ENCODE data around the gene ARIH2.

Gene ARIH2

GRCh38 chr3:48928679-48929078, 10.0 kb downstream of the ARIH2 start:
- Histone ChIP-seq H3K36me3 (ENCODE audit: control insufficient read depth in 2 of 2, insufficient read depth in 2 of 2, low read length in 2 of 2) (peaks cover 21 to 49% of the 10 kb centered on the region in 2 donors), H3K27ac (ENCODE audit: low read depth in 2 of 2, low read length in 2 of 2) (no peak overlapping the region), H3K4me1 (ENCODE audit: control insufficient read depth in 2 of 2, insufficient read depth in 2 of 2, low read length in 2 of 2) (peaks cover 9 to 18% of the 10 kb centered on the region in 2 donors)

GRCh38 chr3:48929358-48930035, 10.9 kb downstream of the ARIH2 start:
- Histone ChIP-seq H3K9me3 (ENCODE audit: control insufficient read depth in 2 of 2, low read length in 2 of 2) (no peaks in the 10 kb centered on the region), H3K36me3 (ENCODE audit: control insufficient read depth in 2 of 2, insufficient read depth in 2 of 2, low read length in 2 of 2) (peaks cover 28 to 49% of the 10 kb centered on the region in 2 donors), H3K27ac (ENCODE audit: low read depth in 2 of 2, low read length in 2 of 2) (no peak overlapping the region), H3K27me3 (ENCODE audit: control insufficient read depth in 2 of 2, insufficient read depth in 2 of 2, low read length in 2 of 2) (no peaks in the 10 kb centered on the region), H3K4me1 (ENCODE audit: control insufficient read depth in 2 of 2, insufficient read depth in 2 of 2, low read length in 2 of 2) (peaks cover 9 to 18% of the 10 kb centered on the region in 2 donors), H3K9ac (ENCODE audit: low read depth in 1 of 2, low read length in 2 of 2) (no peak overlapping the region), H3K4me3 (ENCODE audit: low read length in 2 of 2) (no peak overlapping the region)

More at GRCh38 chr3:48928679-48929078, 10.0 kb downstream of the ARIH2 start:
- H3K9me3 ChIP-seq (ENCODE audit: control insufficient read depth in 2 of 2, low read length in 2 of 2) = no peaks in the 10 kb centered on the region
- no peaks in the 10 kb centered on the region for H3K27me3 ChIP-seq (ENCODE audit: control insufficient read depth in 2 of 2, insufficient read depth in 2 of 2, low read length in 2 of 2)
- H3K4me3 ChIP-seq (ENCODE audit: low read length in 2 of 2) = no peak overlapping the region
- no peak overlapping the region for H3K9ac ChIP-seq (ENCODE audit: low read depth in 1 of 2, low read length in 2 of 2)

- no peaks in the 10 kb centered on the region for H3K27me3 ChIP-seq (ENCODE audit: control insufficient read depth in 2 of 2, insufficient read depth in 2 of 2, low read length in 2 of 2)
- H3K9me3 ChIP-seq (ENCODE audit: control insufficient read depth in 2 of 2, low read length in 2 of 2) = no peaks in the 10 kb centered on the region
- H3K4me3 ChIP-seq (ENCODE audit: low read length in 2 of 2) = no peak overlapping the region
- peaks cover 30 to 56% of the 10 kb centered on the region in 2 donors for H3K36me3 ChIP-seq (ENCODE audit: control insufficient read depth in 2 of 2, insufficient read depth in 2 of 2, low read length in 2 of 2)
- H3K27ac ChIP-seq (ENCODE audit: low read depth in 2 of 2, low read length in 2 of 2) = no peak overlapping the region
- peaks cover 9 to 18% of the 10 kb centered on the region in 2 donors for H3K4me1 ChIP-seq (ENCODE audit: control insufficient read depth in 2 of 2, insufficient read depth in 2 of 2, low read length in 2 of 2)
- H3K9ac ChIP-seq (ENCODE audit: low read depth in 1 of 2, low read length in 2 of 2) = no peak overlapping the region
Measured at GRCh38 chr3:48930590-48930989, 11.9 kb downstream of the ARIH2 start.

DNA sequence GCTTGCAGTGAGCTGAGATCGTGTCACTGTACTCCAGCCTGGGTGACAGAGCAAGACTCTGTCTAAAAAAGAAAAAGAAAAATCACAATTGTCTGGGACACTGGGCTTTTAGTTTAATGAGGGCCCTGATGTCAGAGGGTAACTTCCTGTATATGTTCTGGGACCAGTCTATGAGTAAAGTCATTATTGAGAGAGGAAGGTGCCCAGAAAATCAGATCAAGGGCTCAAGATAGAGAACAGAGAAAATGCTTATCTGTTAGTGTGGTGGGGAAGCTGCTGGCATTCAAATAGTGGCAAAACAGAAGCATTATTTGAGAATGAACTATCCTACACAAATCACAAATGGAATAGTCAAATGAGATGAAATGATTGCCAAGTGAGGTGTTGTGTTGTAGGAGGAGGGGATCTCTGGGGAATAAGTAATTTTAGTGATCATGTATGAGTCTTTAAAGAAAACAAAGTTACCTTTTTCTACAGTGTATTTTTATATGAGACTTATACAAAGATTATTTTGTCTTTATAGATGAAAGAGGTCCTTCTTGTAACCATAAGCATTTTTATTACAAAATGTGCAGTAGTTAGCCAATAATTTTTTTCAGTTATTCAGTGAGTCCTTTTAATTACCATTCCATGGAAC, 13.4 kb downstream of the ARIH2 start:
- Histone ChIP-seq H3K36me3 (ENCODE audit: control insufficient read depth in 2 of 2, insufficient read depth in 2 of 2, low read length in 2 of 2) (peaks cover 28 to 51% of the 10 kb centered on the region in 2 donors), H3K27me3 (ENCODE audit: control insufficient read depth in 2 of 2, insufficient read depth in 2 of 2, low read length in 2 of 2) (no peaks in the 10 kb centered on the region), H3K9me3 (ENCODE audit: control insufficient read depth in 2 of 2, low read length in 2 of 2) (no peaks in the 10 kb centered on the region), H3K27ac (ENCODE audit: low read depth in 2 of 2, low read length in 2 of 2) (no peak overlapping the region), H3K9ac (ENCODE audit: low read depth in 1 of 2, low read length in 2 of 2) (no peak overlapping the region), H3K4me3 (ENCODE audit: low read length in 2 of 2) (no peak overlapping the region), H3K4me1 (ENCODE audit: control insufficient read depth in 2 of 2, insufficient read depth in 2 of 2, low read length in 2 of 2) (peaks cover 9 to 13% of the 10 kb centered on the region in 2 donors)

GRCh38 chr3:48934333-48934991, 15.8 kb downstream of the ARIH2 start:
- Histone ChIP-seq H3K9me3 (ENCODE audit: control insufficient read depth in 2 of 2, low read length in 2 of 2) (no peaks in the 10 kb centered on the region), H3K27me3 (ENCODE audit: control insufficient read depth in 2 of 2, insufficient read depth in 2 of 2, low read length in 2 of 2) (no peaks in the 10 kb centered on the region), H3K4me3 (ENCODE audit: low read length in 2 of 2) (no peak overlapping the region), H3K36me3 (ENCODE audit: control insufficient read depth in 2 of 2, insufficient read depth in 2 of 2, low read length in 2 of 2) (peaks cover 16 to 31% of the 10 kb centered on the region in 2 donors), H3K27ac (ENCODE audit: low read depth in 2 of 2, low read length in 2 of 2) (no peak overlapping the region), H3K4me1 (ENCODE audit: control insufficient read depth in 2 of 2, insufficient read depth in 2 of 2, low read length in 2 of 2) (peaks cover 0 to 5% of the 10 kb centered on the region in 2 donors), H3K9ac (ENCODE audit: low read depth in 1 of 2, low read length in 2 of 2) (no peak overlapping the region)

DNA sequence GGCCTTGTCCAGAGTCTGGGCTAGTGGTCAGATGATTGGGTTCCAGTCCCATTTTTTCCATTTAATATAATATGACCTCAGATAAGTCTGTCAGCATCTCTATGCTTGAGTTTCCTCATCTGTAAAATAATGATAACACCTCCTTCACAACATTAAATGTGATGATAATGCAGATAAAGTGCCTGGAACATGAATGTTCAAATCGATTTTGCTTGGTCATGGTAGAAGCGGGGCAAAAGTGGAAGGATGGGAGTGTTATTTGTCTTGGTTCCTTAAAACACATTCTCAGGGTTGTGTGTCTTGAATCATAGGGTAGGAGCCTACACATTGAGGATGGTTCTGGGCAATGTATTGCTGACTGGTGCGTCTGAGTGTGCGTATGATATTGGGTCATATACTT, 16.9 kb downstream of the ARIH2 start:
- Histone ChIP-seq H3K27ac (ENCODE audit: low read depth in 2 of 2, low read length in 2 of 2) (no peak overlapping the region), H3K9ac (ENCODE audit: low read depth in 1 of 2, low read length in 2 of 2) (no peak overlapping the region), H3K36me3 (ENCODE audit: control insufficient read depth in 2 of 2, insufficient read depth in 2 of 2, low read length in 2 of 2) (peaks cover 13 to 26% of the 10 kb centered on the region in 2 donors), H3K4me1 (ENCODE audit: control insufficient read depth in 2 of 2, insufficient read depth in 2 of 2, low read length in 2 of 2) (no peaks in the 10 kb centered on the region), H3K27me3 (ENCODE audit: control insufficient read depth in 2 of 2, insufficient read depth in 2 of 2, low read length in 2 of 2) (no peaks in the 10 kb centered on the region), H3K4me3 (ENCODE audit: low read length in 2 of 2) (no peak overlapping the region), H3K9me3 (ENCODE audit: control insufficient read depth in 2 of 2, low read length in 2 of 2) (no peaks in the 10 kb centered on the region)

- peaks cover 13 to 22% of the 10 kb centered on the region in 2 donors for H3K36me3 ChIP-seq (ENCODE audit: control insufficient read depth in 2 of 2, insufficient read depth in 2 of 2, low read length in 2 of 2)
- H3K4me1 ChIP-seq (ENCODE audit: control insufficient read depth in 2 of 2, insufficient read depth in 2 of 2, low read length in 2 of 2) = no peaks in the 10 kb centered on the region
- no peak overlapping the region for H3K27ac ChIP-seq (ENCODE audit: low read depth in 2 of 2, low read length in 2 of 2)
- H3K4me3 ChIP-seq (ENCODE audit: low read length in 2 of 2) = no peak overlapping the region
- H3K27me3 ChIP-seq (ENCODE audit: control insufficient read depth in 2 of 2, insufficient read depth in 2 of 2, low read length in 2 of 2) = no peaks in the 10 kb centered on the region
- H3K9ac ChIP-seq (ENCODE audit: low read depth in 1 of 2, low read length in 2 of 2) = no peak overlapping the region
- no peaks in the 10 kb centered on the region for H3K9me3 ChIP-seq (ENCODE audit: control insufficient read depth in 2 of 2, low read length in 2 of 2)
Measured at GRCh38 chr3:48938156-48938555, 19.5 kb downstream of the ARIH2 start.

- Histone ChIP-seq H3K27me3 (ENCODE audit: control insufficient read depth in 2 of 2, insufficient read depth in 2 of 2, low read length in 2 of 2) (no peaks in the 10 kb centered on the region), H3K4me1 (ENCODE audit: control insufficient read depth in 2 of 2, insufficient read depth in 2 of 2, low read length in 2 of 2) (no peaks in the 10 kb centered on the region), H3K9ac (ENCODE audit: low read depth in 1 of 2, low read length in 2 of 2) (no peak overlapping the region), H3K27ac (ENCODE audit: low read depth in 2 of 2, low read length in 2 of 2) (no peak overlapping the region), H3K36me3 (ENCODE audit: control insufficient read depth in 2 of 2, insufficient read depth in 2 of 2, low read length in 2 of 2) (peaks cover 12 to 21% of the 10 kb centered on the region in 2 donors), H3K4me3 (ENCODE audit: low read length in 2 of 2) (no peak overlapping the region), H3K9me3 (ENCODE audit: control insufficient read depth in 2 of 2, low read length in 2 of 2) (no peaks in the 10 kb centered on the region)
Measured at GRCh38 chr3:48938689-48939088, 20.0 kb downstream of the ARIH2 start.

DNA sequence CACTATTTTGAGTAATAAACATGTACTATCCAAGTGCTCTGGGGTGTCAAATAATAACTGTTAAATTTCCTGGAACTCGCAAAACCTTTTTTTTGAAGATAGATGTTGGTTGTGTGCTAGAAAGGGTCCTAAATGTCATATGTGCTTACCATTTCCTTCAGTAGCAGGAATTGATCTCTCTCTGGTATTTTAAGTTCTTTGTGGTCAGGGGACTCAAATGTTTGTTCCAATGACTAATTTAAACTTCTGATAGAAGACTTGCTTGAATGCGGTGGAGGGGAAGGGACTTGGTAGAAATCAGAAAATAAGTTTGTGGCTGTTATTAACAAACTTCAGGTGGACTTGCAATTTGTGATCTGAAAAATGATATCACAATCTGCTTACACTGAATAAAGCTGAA, 26.8 kb downstream of the ARIH2 start:
- Histone ChIP-seq H3K36me3 (ENCODE audit: control insufficient read depth in 2 of 2, insufficient read depth in 2 of 2, low read length in 2 of 2) (peaks cover 5 to 6% of the 10 kb centered on the region in 2 donors), H3K4me1 (ENCODE audit: control insufficient read depth in 2 of 2, insufficient read depth in 2 of 2, low read length in 2 of 2) (peaks cover 0 to 2% of the 10 kb centered on the region in 2 donors), H3K4me3 (ENCODE audit: low read length in 2 of 2) (no peak overlapping the region), H3K9ac (ENCODE audit: low read depth in 1 of 2, low read length in 2 of 2) (no peak overlapping the region), H3K27ac (ENCODE audit: low read depth in 2 of 2, low read length in 2 of 2) (no peak overlapping the region), H3K9me3 (ENCODE audit: control insufficient read depth in 2 of 2, low read length in 2 of 2) (no peaks in the 10 kb centered on the region), H3K27me3 (ENCODE audit: control insufficient read depth in 2 of 2, insufficient read depth in 2 of 2, low read length in 2 of 2) (no peaks in the 10 kb centered on the region)

- H3K9ac ChIP-seq (ENCODE audit: low read depth in 1 of 2, low read length in 2 of 2) = no peak overlapping the region
- H3K4me3 ChIP-seq (ENCODE audit: low read length in 2 of 2) = no peak overlapping the region
- H3K36me3 ChIP-seq (ENCODE audit: control insufficient read depth in 2 of 2, insufficient read depth in 2 of 2, low read length in 2 of 2) = peaks cover 5 to 6% of the 10 kb centered on the region in 2 donors
- H3K9me3 ChIP-seq (ENCODE audit: control insufficient read depth in 2 of 2, low read length in 2 of 2) = no peaks in the 10 kb centered on the region
- H3K27ac ChIP-seq (ENCODE audit: low read depth in 2 of 2, low read length in 2 of 2) = no peak overlapping the region
- no peaks in the 10 kb centered on the region for H3K27me3 ChIP-seq (ENCODE audit: control insufficient read depth in 2 of 2, insufficient read depth in 2 of 2, low read length in 2 of 2)
- H3K4me1 ChIP-seq (ENCODE audit: control insufficient read depth in 2 of 2, insufficient read depth in 2 of 2, low read length in 2 of 2) = peaks cover 0 to 2% of the 10 kb centered on the region in 2 donors
Measured at GRCh38 chr3:48945891-48946549, 27.4 kb downstream of the ARIH2 start.
